LNCaP clone FGC (cell line): Measurements from ENCODE around the gene SDF2L1.

ENCODE experiments used
- DNase-seq: peaks from one replicate; pipeline ENCODE4 v3.0.0-alpha.2; 2011; ENCODE audit warnings: low read depth
- H3K4me3 ChIP-seq: 2 replicates; pipeline ENCODE4 v1.5.1; 2011; ENCODE audit warnings: mild to moderate bottlenecking, low read depth, low read length, control low read depth
- CTCF ChIP-seq: IDR thresholded peaks from 2 replicates; pipeline ENCODE4 v1.5.1; 2012; ENCODE audit warnings: mild to moderate bottlenecking; ENCODE audit not compliant: control insufficient read depth, insufficient read depth; ENCODE audit errors: extremely low read depth

SDF2L1 gene

DNA sequence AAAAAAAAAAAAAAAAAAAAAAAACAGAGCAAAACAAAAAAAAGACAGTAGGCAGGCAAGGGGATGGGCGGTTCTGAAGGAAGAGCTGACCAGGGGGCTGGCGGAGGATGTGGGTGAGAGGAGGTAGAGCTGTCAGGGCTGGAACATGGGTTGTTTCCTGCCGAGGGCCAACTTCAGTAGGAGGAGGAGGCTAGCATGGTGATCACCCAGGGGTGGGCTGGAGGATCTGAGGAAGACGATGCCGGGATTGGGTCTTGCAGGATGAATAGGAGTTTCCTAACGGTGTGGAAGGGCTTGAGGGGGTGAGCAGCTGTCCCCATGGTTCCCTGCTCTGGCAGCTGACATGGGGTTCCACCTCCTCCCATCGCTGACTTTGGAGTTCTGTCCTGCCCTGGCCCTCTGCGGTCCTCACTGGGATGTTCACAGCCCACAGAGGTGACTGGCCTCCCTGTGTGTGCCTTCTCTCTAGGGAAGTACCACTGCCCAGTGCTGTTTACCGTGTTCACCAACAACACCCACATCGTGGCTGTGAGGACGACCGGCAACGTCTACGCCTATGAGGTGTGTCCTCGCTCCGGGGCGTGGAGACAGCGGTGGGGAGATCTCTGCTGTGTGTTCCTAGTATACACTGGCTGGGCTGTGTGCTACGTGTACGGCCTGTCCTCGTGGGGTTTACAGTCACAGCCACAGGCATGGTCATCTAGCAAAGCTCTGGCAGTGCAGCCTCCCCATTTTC lies 38.9 kb downstream of the SDF2L1 start:
- no peak for TF ChIP-seq CTCF
- no peak overlapping the region for H3K4me3 ChIP-seq
- DNase-seq = no peak

DNA sequence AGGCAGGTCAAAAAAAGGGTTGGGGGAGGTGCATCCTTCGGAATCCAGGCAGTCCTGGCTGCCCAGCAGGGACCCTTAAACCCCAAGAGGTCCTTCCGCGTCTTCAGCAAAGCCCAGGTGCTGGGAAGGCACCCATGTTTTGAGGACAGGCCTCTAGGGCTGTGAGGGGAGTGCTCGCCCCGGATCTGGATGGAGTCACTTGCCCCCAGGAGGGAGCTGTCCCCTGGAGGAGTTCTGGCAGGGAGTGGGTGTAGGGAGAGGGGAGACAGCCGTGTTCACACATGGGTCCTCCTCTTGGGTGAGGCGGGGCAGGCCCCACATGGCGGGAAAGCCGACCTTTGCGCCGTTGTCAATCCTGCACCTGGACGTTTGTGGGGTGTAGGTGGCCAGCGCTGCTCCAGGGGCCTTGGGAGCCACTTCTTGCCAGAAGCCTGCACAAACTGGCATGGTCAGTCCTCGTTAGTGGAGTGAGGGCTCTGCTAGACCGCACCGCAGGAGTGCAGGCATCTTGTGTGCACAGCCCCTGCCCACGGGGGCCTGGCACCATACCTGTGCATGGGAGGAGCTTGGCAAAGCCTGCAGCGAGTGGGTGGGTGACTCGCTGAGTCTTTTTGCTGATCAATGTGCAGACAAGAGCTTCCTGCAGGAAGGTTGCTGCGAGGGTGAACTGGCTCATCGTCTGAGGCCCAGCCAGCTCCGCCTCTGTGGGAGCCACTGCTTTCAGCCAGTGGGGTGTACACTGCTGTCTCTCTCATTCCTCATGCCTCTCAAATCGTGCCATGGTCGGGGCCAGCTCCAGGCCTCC lies 39.7 kb downstream of the SDF2L1 start:
- no peak for TF ChIP-seq CTCF
- no peak for DNase-seq
- H3K4me3 ChIP-seq = no peak overlapping the region

DNA sequence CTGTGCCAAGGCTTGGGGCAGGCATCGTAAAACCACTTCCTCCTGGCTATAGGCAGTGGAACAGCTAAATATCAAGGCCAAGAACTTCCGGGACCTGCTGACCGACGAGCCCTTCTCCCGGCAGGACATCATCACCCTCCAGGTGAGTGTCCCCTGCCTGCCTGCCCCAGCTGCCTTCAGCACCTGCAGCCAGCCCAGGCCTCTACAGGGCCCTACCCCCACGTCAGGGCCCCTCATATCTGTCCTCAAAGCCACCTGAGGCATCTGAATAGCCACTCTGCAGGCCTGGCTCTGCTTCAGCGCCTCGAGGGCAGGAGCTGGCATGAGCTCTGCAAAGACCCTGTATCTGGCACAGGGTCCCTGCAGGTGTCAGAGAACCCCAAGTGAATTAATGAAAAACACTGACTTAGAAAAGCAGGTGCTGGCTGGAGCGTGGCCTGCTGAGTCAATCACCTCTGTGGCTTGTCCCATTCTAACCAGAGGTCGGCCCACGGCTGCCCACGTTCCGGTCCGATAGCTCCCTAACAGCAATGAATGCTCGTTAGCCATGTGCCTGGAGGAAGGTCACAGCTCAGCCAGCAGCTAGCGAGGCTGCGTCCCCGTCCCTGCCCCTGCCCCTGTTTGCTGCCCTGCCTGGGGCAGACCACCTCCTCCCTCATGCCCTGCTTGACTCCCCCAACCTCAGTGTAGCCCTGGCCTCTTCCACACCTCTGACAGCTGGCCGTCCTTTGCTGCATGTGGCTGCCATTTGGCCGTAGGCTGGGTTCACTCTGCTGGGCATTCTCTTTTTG lies 40.5 kb downstream of the SDF2L1 start:
- no peak overlapping the region for H3K4me3 ChIP-seq
- no peak for DNase-seq
- no peak for TF ChIP-seq CTCF

DNA sequence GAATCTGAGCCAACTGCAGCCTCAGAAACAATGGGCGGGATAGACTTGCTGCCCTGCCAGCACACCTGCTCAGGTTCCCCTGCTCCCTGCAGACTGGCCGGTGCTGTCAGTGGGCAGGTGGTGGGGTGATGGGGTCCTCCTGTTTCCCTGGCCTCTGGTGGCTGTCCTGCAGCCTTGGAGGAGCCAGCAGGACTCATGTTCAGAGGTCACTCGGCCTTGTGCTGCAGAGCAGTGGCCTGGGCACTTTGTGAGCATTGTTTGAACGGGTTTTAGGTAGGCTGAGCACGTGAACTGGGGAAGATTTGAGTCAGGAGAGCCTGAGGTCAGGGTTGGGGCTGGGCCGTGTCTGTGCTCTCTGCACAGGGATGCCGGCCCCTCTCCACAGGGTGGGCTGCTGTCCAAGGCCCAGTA lies 41.3 kb downstream of the SDF2L1 start:
- no peak overlapping the region for H3K4me3 ChIP-seq
- no peak for TF ChIP-seq CTCF
- no peak for DNase-seq

DNA sequence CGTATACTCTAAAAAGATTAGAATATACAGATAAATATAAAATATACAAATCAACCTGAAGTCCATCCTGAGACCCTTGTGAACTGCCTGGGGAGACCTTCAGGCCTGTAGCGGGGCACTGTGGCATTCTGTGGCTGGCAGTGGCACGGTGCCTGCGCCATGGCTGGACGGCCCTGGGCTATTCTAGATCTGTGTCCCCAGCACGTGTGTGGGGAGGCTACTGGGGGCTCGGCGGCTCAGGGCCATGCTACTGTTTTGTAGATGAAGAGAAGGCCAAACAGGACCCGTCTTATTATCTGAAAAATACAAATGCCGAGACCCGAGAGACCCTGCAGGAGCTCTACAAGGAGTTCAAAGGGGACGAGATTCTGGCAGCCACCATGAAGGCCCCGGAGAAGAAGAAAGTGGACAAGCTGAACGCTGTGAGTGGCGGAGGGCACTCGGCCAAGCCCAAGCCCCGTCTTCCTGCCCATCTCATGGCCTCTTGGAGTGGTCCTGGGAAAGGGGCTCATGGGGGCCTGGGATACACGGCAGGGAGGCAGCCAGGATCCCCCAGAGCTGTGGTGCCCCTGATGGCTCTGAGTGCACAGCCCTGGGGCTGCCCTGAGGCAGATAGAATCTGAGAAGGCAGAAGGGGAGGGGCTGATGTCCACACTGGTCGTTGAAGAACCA lies 42.5 kb downstream of the SDF2L1 start:
- no peak for DNase-seq
- TF ChIP-seq CTCF = no peak
- no peak overlapping the region for H3K4me3 ChIP-seq

GRCh38 chr22:21685164-21685513 lies 43.0 kb downstream of the SDF2L1 start:
- H3K4me3 ChIP-seq = no peak overlapping the region
- no peak for DNase-seq
- no peak for TF ChIP-seq CTCF
